Mesothelial cell of epicardium (in vitro differentiated cells): ENCODE measurements around the gene TMEM198. TPM values are rescaled to one million over a fixed set of nuclear protein-coding genes. Genes with fewer than 3 reads are reported as not detected.
A peak's percentile ranks its signal among the peaks of the same experiment; 100 is the strongest.

ENCODE experiments used
- DNase-seq, 2 experiments: peaks; one replicate each; pipeline ENCODE4 v3.0.0; 2021; ENCODE audit warnings: low spot score in 2 of 2; ENCODE audit not compliant: unreplicated experiment in 2 of 2
- H3K27ac Mint-ChIP-seq: 2 replicates; pipeline ENCODE4 v1.8.0; 2021; ENCODE audit warnings: mixed read lengths
- H3K27me3 Mint-ChIP-seq: 2 replicates; pipeline ENCODE4 v1.8.0; 2021; ENCODE audit warnings: low read depth, mixed read lengths
- H3K36me3 Mint-ChIP-seq: 2 replicates; pipeline ENCODE4 v1.8.0; 2021; ENCODE audit warnings: mixed read lengths
- H3K4me1 Mint-ChIP-seq: 2 replicates; pipeline ENCODE4 v1.8.0; 2021; ENCODE audit warnings: mixed read lengths
- H3K4me3 Mint-ChIP-seq: 2 replicates; pipeline ENCODE4 v1.8.0; 2021; ENCODE audit warnings: mild to moderate bottlenecking, moderate library complexity, mixed read lengths
- H3K9me3 Mint-ChIP-seq: 2 replicates; pipeline ENCODE4 v1.8.0; 2021; ENCODE audit warnings: mixed read lengths
- CTCF ChIP-seq: fragments of 200-600 bp; sonication (generic); IDR thresholded peaks from one replicate; pipeline ENCODE4 v1.5.0; 2021; ENCODE audit warnings: antibody characterized with exemption; ENCODE audit not compliant: unreplicated experiment
- total RNA-seq: library from RNA; stranded (reverse); gene quantifications from 3 replicates; pipeline ENCODE4 v1.2.1, GENCODE V29; 2021

The TMEM198 gene
- total RNA-seq, 1 donor from 2014 or later = 4.0 TPM

GRCh38 chr2:219525533-219526232, 18.1 kb upstream of the TMEM198 start:
- Mint-ChIP-seq H3K27me3 (peaks cover 70% of the 10 kb centered on the region), H3K9me3 (no peaks in the 10 kb centered on the region), H3K36me3 (no peaks in the 10 kb centered on the region), H3K4me1 (peaks cover 38% of the 10 kb centered on the region), H3K4me3 (no peak overlapping the region), H3K27ac (no peak overlapping the region)
- TF ChIP-seq CTCF = no peak
- no peak for DNase-seq

GRCh38 chr2:219526320-219527075, 17.3 kb upstream of the TMEM198 start:
- no peak overlapping the region for H3K4me3 Mint-ChIP-seq
- H3K27ac Mint-ChIP-seq = no peak overlapping the region
- H3K27me3 Mint-ChIP-seq = peaks cover 76% of the 10 kb centered on the region
- peaks cover 29% of the 10 kb centered on the region for H3K4me1 Mint-ChIP-seq
- no peaks in the 10 kb centered on the region for H3K36me3 Mint-ChIP-seq
- no peak for DNase-seq
- no peaks in the 10 kb centered on the region for H3K9me3 Mint-ChIP-seq
- no peak for TF ChIP-seq CTCF

GRCh38 chr2:219527076-219527394, 16.8 kb upstream of the TMEM198 start:
- Mint-ChIP-seq H3K27me3 (peaks cover 79% of the 10 kb centered on the region), H3K4me3 (no peak overlapping the region), H3K9me3 (no peaks in the 10 kb centered on the region), H3K4me1 (peaks cover 24% of the 10 kb centered on the region), H3K27ac (no peak overlapping the region), H3K36me3 (no peaks in the 10 kb centered on the region)
- no peak for DNase-seq
- no peak for TF ChIP-seq CTCF

GRCh38 chr2:219527472-219527871, 16.4 kb upstream of the TMEM198 start:
- H3K27me3 Mint-ChIP-seq = peaks cover 80% of the 10 kb centered on the region
- no peak overlapping the region for H3K4me3 Mint-ChIP-seq
- no peaks in the 10 kb centered on the region for H3K9me3 Mint-ChIP-seq
- no peak for DNase-seq
- no peak for TF ChIP-seq CTCF
- H3K4me1 Mint-ChIP-seq = peaks cover 23% of the 10 kb centered on the region
- H3K36me3 Mint-ChIP-seq = no peaks in the 10 kb centered on the region
- no peak overlapping the region for H3K27ac Mint-ChIP-seq

GRCh38 chr2:219530048-219530963, 13.5 kb upstream of the TMEM198 start:
- H3K36me3 Mint-ChIP-seq = no peaks in the 10 kb centered on the region
- peaks cover 17% of the 10 kb centered on the region for H3K4me1 Mint-ChIP-seq
- no peak overlapping the region for H3K27ac Mint-ChIP-seq
- H3K9me3 Mint-ChIP-seq = no peaks in the 10 kb centered on the region
- DNase-seq = peak; percentile 91 to 97
- H3K27me3 Mint-ChIP-seq = peaks cover 70% of the 10 kb centered on the region
- TF ChIP-seq CTCF = peak; percentile 89
- H3K4me3 Mint-ChIP-seq = no peak overlapping the region
